Activated T-helper 9 cell treated with anti-CD3 and anti-CD28 coated beads, Interleukin-2, amount 50 U/mL, for 16 hours (primary cell): Measurements from ENCODE around the gene SULT1A1.
"Not testable (repeated sequence)": the region's sequence is repeated elsewhere in the genome, so short reads cannot be mapped to it uniquely, and the experiment has no call there.

Experiments used
- DNase-seq: peaks from one replicate; pipeline ENCODE4 v3.0.0-alpha.2; 2020; ENCODE audit warnings: low read depth

SULT1A1 gene

GRCh38 chr16:28608867-28609596 is 812 bp downstream of the SULT1A1 start:
- not testable (repeated sequence) for DNase-seq

GRCh38 chr16:28608496-28608808 is 1.4 kb downstream of the SULT1A1 start:
- DNase-seq: not testable (repeated sequence)

- DNase-seq: not testable (repeated sequence)
These were observed 2.0 kb downstream of the SULT1A1 start for GRCh38 chr16:28607681-28608495.

- no peak for DNase-seq
These were observed 2.7 kb downstream of the SULT1A1 start for GRCh38 chr16:28607116-28607623.

- DNase-seq: no peak
These were observed 3.3 kb downstream of the SULT1A1 start for GRCh38 chr16:28606291-28607115.

- no peak for DNase-seq
These were observed 5.7 kb downstream of the SULT1A1 start for GRCh38 chr16:28604186-28604565.

- no peak for DNase-seq
These were observed 6.3 kb downstream of the SULT1A1 start for GRCh38 chr16:28603381-28604185.

- DNase-seq: no peak
These were observed 7.3 kb downstream of the SULT1A1 start for GRCh38 chr16:28602529-28602928.

- DNase-seq: not testable (repeated sequence)
These were observed 7.8 kb downstream of the SULT1A1 start for GRCh38 chr16:28602062-28602461.

GRCh38 chr16:28601589-28601988 is 8.3 kb downstream of the SULT1A1 start:
- not testable (repeated sequence) for DNase-seq

GRCh38 chr16:28600965-28601364 is 8.9 kb downstream of the SULT1A1 start:
- DNase-seq: not testable (repeated sequence)

GRCh38 chr16:28599377-28600285 is 10.2 kb downstream of the SULT1A1 start:
- not testable (repeated sequence) for DNase-seq

GRCh38 chr16:28597692-28598261 is 12.1 kb downstream of the SULT1A1 start:
- DNase-seq: no peak

GRCh38 chr16:28596840-28597691 is 12.8 kb downstream of the SULT1A1 start, which contains the start of gene SULT1A2:
Gene SULT1A2 (minus strand): TSS chr16:28597050. CDS start chr16:28595930, 1,120 bp downstream.
- DNase-seq: no peak

- DNase-seq: no peak
These were observed 13.7 kb downstream of the SULT1A1 start for GRCh38 chr16:28596115-28596630.

GRCh38 chr16:28595451-28595850 is 14.4 kb downstream of the SULT1A1 start:
- not testable (repeated sequence) for DNase-seq

- no peak for DNase-seq
These were observed 16.8 kb downstream of the SULT1A1 start for GRCh38 chr16:28592979-28593553.

GRCh38 chr16:28592511-28592910 is 17.3 kb downstream of the SULT1A1 start:
- no peak for DNase-seq
